NK-92 (cell line): ENCODE results near the gene MYOZ3.

Experiments used
- DNase-seq: peaks from one replicate; lab custom pipeline; 2025; ENCODE audit not compliant: unreplicated experiment; lab: John Stamatoyannopoulos, UW

The MYOZ3 gene, protein sequence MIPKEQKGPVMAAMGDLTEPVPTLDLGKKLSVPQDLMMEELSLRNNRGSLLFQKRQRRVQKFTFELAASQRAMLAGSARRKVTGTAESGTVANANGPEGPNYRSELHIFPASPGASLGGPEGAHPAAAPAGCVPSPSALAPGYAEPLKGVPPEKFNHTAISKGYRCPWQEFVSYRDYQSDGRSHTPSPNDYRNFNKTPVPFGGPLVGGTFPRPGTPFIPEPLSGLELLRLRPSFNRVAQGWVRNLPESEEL

GRCh38 chr5:150661086-150661485, at the start of gene MYOZ3:
Gene MYOZ3, plus strand, starts transcription at chr5:150661251. Its CDS starts 1,691 bp downstream, at chr5:150662942.
- DNase-seq, result no peak

DNA sequence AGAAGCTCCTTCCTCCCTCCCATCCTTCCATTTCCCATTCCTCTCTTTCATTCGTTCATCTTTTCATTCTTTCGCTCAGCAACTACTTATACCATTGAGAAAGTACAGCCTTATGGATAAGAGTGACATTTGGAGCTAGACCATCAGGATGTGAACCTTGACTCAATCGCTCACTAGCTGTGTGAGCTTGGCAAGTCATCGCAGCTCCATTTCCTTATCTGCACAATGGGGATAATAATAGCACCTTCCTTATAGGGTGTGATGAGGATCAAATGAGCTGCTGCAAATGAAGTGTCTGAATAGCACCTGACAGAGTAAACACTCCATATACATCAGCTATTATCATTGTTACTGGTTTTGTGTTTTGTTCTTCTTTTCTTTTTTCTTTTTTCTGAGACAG, 48.6 kb upstream of the MYOZ3 start:
- DNase-seq, result no peak

DNA sequence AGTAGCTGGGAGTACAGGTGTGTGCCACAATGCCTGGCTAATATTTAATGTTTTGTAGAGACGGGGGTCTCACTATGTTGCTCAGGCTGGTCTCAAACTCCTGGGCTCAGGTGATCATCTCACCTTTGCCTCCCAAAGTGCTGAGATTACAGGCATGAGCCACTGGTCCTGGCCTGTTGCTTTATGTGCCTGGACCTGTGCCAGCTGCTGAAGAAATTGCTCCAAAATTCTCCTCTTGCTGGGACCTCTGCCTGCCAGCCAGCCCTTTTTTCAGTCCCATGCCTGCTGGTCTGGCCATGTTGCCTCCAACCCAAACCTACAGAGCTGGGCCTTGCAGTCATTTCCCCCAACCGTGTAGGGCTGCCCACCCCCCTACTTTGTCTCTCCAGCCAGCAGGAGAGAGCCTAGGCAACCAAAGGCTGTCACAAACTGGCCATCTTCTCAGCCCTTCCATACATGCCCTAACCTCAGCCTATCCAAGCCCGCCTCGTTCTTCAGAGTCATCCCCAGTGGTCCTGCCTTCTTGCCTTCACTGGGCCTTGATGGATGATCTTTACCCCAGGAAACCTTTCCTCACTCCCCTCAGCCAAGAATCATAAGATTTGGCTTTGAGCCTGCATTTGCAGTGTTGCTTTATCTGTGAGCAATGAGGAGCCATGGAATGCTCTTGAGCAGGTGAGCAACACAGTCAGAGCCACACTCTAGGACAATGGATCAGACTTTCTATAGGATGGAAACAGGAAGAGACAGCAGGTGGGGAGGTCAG, 48.0 kb upstream of the MYOZ3 start:
- DNase-seq, result no peak

GRCh38 chr5:150613991-150614660, 46.9 kb upstream of the MYOZ3 start:
- no peak for DNase-seq

GRCh38 chr5:150614661-150615060, 46.4 kb upstream of the MYOZ3 start:
- no peak for DNase-seq

GRCh38 chr5:150615141-150615699, 45.8 kb upstream of the MYOZ3 start:
- DNase-seq, result no peak

DNA sequence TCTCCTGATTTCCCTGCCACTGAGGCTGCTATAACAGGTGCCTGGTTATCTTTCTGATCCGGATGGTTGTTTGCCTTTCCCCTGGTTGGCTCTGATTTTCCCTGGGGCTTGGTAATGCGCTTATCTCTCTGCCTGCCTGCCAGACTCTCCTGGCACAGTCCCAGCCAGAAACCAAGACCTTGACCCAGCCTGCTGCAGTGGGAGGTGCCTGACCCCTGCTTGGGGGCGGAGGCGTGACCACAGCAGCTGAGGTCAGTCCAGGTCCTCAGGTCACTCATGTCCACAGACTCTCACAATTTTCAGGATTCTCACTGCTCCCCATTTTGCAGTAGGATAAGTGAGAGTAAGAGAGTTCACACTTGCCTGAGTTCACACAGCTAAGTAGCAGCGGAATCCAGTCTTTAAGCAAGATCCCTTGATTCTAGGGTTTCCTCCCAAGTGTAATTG, 45.0 kb upstream of the MYOZ3 start:
- DNase-seq, result no peak

DNA sequence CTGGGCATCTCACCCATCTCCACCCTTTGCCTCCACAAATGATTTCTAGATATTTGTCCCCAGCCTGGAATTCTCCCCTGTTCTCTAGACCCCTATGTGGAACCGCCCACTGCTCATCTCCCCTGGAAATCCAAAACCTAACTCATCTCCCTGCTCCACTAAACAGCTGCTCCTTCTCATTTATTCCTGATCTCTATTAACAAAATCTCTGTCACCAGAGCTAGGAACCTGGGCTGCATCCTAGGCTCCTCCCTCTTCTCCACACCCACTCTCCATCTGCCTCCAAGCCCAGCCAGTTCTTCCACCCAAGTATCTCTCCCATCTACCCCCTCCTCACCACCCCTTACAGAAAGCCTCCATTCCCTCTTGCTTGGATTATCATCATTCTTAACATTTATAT, 44.5 kb upstream of the MYOZ3 start:
- DNase-seq, result no peak

GRCh38 chr5:150618163-150618562, 42.9 kb upstream of the MYOZ3 start:
- no peak for DNase-seq

GRCh38 chr5:150618588-150619281, 42.3 kb upstream of the MYOZ3 start:
- DNase-seq, result no peak

DNA sequence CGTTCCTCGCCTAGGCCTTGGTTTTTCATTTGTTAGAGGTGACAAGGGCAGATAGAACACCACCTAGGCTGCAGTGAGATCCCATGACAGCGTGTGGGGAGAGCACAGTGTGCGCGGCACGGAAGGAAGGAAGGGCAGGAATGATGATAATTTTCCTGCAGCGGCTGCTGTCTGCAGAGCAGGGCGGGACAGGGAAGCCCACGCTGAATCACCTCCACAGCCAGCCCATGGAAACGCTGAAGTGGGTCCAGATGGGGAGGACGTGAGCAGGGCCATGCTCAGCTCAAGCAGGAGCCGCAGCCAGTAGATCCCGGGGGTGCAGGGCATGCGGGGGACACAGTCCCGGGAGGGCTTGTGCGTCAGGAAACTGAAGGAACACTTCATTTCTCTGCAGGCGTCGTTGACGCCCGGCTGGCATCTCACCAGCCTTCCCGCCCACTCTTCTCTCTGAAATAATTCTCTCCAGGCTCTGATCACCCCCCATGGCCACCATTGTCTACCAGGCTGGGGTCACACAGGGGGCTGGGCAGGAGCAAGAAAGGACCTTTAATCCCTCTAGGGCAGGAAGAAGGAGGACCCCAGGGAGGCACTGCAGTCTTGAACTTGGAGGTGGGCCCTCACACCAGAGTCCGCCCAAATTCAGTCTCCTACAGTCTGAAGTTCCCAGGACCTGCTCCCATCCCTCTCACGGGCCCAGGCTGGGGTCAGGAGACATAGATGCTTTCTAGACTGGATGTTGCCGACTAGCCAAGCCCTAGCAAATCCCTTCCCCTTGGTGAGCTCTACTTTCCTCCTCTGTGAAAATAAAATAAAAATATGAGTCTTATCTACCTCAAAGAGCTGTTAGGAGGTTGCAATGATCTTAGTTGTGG, 41.5 kb upstream of the MYOZ3 start:
- DNase-seq, result no peak

GRCh38 chr5:150621301-150621700, 39.8 kb upstream of the MYOZ3 start:
- no peak for DNase-seq

DNA sequence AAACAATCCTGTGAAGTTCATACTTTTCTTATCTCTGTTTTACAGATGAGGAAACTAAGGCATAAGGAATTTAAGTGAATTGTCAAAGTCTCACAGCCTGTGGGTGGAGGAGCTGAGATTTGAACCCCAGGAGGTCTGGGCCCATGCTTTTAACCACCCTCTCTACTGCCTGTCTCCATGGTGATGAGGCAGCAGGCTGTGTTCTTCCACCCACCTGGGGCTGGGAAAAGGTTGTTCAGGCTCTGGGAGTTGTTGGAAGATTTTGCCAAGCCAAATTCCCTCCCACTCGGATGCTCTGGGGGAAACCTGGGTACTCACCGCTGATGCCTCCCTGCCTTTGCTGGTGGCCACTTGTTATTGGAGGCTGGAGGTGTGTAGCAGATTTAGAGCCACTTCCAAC, 38.9 kb upstream of the MYOZ3 start:
- no peak for DNase-seq

DNA sequence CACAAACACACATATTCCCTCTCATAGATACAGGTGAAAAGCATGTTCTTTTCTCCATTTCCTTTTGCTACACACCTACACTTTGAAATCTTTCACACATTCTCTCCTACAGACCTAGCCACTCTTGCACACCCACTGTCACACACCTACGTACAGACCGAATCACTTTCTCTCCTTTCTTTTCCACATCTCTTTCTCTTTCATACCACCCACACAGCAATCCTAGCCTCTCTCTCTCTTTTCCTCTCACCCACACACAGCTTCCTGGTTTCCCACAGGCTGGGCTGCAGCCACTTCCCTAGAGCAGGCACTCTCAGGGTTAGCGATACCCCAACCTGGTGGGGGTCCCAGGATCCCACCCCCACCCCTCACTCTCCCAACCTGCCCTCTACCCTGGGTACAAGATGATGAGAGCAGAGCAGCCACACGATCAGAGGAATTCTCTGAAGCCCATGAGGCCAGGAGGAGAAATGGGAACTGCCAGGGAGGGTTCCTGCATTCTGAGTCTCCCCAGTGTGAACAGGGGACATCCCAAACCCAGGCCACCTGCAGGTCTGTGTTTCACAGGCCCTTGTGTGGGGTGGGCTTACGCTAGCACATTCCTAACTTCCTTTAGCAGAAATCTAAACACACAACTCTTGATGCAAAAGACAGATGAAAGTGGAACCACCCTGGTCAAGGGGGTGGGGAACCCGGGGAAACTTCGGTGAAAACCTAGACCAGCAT, 37.7 kb upstream of the MYOZ3 start:
- no peak for DNase-seq

DNA sequence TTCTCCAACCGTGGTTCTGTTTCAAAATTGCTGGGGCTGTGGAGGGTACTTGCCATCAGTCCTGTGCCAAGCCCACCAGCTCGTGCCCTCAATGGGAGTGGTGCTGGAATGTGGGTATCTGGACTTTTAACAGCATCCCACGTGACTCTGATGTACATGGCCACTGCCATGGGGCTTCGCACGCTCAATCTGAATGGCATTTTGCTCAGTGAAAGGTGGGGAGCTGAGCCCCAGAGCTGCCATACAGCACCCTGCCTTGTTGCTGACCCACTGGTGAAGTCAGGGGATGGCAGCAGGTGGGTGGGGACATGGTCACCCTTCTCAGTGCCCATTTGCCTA, 37.2 kb upstream of the MYOZ3 start:
- no peak for DNase-seq

- no peak for DNase-seq
These were observed 36.5 kb upstream of the MYOZ3 start for GRCh38 chr5:150624334-150625163.

DNA sequence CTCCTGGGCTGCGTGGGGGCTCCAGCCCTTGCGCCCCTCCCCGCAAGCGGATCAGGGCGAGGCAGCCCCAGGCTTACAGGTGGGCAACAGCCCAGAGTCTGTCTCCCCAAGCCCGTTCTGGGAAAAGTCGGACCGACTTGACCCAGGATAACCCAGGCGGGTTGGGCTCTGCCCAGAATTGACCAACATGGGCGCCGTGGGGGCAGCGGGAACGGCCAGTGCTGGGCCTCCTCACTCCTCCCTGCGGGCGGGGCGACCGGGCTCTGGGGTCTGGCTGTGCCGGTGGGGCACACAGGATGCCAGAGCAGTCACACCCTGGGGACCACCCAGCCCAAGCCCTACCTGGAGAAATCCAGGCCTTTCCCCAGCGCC, 35.9 kb upstream of the MYOZ3 start:
- no peak for DNase-seq

DNA sequence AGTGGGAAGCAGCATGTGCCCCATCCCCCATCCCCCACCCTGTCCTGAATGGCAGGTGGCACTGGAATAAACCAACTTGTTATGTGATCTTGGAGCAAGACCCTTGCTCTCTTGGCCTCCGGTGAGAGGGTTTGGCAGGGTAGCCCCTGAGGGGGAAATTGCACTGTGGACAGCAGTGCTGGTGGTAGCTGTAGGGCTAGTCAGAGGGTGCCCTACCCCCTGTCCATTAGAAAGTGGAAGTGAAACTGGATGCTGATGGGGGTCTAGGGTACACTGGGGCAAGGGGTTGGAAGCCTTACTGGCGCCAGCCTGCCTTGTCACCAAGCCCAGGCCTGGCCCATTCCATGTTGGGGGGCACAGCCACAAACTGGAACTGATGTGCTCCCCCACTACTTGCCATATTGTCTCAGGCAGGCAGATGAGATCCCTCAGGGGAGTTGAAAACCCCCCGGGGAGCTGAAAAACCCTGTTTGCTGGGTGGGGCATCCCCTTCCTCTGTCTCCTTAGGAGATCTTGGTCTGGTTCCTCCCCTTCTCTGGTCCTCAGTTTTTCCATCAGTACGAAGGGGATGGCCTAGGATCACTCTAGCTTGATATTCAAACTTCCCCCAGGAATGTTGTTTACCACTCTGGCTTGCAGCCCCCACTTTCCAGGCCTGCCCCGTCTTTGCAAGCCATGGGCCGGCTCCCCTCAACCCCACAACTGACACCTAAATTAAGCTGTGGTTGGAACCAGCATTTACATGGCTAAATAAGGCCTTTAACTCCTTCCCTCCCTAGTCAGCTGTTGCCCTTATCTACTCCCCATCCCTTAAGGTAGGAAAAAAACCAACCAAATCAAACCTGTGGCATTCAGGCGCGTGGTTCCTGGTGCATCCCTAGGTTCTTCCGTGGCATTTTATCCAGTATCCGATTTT, 35.0 kb upstream of the MYOZ3 start:
- no peak for DNase-seq
